Pulmonary artery endothelial cell (primary cell): ENCODE measurements around the gene SPECC1. TPM values are rescaled to one million over a fixed set of nuclear protein-coding genes. Genes with fewer than 3 reads are reported as not detected.
"Not testable (repeated sequence)": the region's sequence is repeated elsewhere in the genome, so short reads cannot be mapped to it uniquely, and the experiment has no call there.

Source experiments
- DNase-seq: peaks from one replicate; pipeline ENCODE4 v3.0.0-alpha.2; 2011; ENCODE audit warnings: low read depth, low spot score
- total RNA-seq: library from RNA; depleted of rRNA; stranded (reverse); fragments of >200 nt; gene quantifications from 2 replicates; pipeline ENCODE4 v1.2.3, GENCODE V29; 2014

The SPECC1 gene
- total RNA-seq, 1 donor from 2014 or later: 1.1 TPM

DNA sequence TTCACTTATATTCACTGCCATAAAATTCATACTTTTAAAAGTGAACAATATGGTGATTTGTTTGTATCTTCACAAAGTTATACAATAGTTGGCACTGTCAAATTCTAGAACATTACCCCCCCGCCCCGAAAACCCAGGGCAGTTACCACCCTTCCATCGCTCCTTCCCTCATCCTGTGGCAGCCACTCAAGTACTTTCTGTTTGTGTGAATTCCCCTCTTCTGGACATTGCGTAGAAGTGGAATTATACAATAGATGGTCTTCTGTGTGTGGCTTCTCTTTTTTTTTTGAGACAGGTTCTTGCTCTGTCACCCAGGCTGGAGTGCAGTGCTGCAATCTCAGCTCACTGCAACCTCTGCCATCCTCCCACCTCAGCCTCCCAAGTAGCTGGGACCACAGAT, 58.6 kb downstream of the SPECC1 start:
- no peak for DNase-seq

DNA sequence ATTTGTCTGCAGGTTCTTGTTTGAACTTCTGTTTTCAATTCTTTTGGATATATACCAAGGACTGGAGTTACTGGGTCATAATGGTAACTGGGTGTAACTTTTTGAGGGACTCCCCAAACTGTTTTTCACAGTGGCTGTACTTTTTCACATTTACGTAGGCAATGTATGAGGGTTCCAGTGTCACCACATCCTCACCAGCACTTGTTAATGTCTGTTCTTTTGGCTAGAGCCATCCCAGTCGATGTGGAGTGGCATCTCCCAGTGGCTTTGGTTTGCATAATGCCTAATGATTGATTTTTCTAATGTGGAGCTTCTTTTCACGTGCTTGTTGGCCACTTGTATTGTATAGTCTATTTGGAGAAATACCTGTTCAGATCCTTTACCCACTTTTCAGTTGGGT, 59.3 kb downstream of the SPECC1 start:
- DNase-seq: no peak

DNA sequence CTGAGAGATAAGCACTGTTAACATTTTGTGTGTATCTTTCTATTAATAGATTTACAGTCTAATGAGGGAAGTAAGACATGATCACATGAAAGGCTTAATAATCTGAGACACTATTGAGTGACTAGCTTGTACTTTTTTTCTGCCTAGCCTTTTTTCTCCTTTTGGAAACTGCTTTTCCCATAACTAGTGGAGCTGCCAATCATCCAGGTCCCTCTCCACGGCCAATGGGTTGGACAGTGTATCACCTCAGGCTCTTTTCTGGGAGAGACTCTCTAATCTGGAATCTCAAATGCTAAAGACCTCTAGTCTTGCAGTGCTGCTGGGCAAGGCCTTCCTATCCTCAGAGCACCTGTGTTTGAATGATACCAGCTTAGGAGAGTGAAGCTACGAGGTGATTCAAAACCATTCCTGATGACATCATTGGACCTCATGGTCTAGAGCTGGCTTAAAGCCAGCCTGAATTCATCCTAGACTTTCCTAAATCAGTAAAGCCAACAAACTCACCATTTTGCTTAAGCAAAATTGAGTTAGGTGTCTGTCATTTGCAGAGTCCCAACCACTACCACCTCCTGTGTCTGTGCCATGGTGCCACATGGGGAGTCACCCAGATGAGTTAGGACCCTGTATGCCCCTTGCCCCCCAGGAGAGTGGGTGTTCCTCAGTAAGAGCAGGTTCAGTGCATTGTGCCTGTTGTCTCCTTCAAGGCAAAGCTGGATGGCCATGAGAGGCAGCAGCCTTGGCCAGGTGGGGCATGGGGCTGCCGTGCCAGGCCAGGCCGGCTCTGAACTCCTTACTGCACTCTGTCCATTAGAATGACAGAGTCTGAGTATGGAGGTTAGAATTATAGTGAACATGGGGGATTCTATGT, 62.9 kb downstream of the SPECC1 start:
- no peak for DNase-seq

DNA sequence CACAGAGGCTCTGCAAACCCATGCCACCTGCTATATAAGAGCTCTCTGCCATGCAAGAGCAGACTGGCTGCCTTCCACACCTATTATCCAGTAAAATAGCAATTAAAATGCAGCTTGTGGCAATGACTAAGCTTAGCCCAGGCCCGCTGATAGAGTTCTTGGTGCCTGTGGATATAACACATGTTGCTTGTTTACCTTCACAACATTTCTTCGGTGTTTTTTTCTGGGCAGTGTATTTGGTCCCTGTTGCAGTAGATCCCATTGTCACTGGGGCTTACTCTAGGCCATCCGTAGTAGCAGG, 63.5 kb downstream of the SPECC1 start:
- DNase-seq: no peak

DNA sequence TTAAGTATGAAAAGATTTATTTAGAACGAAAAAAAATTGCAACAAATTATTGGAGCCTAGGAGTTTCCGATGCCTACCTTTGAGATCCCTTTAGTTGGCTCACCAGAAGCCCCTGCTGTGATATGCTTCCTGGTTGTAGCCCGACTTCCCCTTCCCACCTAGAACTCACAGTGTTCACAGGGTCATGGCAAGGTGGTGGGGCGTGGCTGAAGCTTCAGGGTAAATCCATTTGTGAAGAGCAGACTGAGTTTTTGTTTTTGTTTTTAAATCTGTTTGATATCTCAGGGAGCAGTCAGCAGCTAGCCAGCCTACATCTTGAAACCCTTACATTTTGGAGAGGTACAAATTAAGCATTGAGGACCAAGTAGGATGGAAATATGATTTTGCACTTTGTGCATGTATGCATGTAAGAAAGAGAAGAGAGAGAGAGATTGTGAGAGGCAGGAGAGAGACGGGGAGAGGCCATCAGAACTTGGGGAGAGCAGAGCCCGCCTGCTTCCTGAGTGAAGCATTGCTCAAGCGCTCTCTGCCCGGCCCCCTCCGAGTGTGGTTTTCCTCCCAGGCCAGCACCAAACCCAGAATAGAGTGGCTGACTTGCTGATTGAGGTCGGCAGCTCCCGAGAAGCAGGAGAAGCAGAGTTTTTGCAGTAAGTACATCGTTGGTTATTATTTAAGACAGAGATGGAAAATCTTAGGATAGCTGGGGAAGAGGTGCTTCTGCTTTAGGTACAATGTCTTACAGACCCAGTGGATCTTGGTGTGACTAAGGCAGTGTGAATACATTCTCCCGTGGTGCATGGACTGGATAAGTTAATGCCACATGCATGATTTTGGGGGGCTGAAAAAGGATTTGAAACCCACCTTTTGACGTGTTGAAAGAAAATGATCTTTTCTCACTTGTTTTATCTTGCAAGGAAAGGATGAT, 64.2 kb downstream of the SPECC1 start:
- no peak for DNase-seq

DNA sequence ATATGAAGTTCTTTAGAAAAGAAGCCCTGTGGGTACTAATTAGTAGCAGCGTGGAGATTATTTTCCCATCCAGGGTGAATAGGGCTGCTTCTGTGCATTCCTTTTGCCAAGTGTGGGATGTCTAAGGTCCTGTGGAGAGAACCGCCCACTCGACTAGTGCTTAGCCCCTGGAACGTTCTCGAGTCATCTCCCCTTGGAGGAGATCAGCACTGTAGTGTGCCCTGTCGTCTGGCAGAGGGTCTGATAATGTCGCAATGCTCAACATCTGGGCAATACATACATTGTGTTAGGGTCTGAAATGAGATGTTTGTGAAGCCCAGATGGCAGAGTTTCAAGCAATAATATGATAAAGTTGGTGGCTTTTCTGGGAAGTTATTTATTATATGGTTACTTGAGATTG, 64.8 kb downstream of the SPECC1 start:
- no peak for DNase-seq

DNA sequence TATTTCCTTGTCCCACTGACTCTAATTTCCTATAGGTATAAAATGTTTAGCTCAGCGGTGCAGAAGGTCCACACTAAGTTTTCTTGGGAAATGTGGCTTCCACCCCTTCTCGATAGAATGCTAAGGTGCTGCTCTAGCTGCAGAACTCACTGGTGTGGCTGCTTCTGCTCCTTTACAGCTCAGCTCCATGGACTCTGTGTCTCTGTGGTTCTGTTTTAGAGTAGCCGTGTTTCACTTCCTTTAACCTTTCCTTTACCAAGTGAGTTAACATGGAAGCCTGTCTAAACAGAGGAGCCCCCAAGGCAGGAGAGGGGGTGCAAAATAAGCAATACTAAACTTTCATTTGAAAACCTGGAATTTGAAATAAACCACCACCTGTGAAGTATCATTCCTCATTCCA, 65.3 kb downstream of the SPECC1 start:
- DNase-seq: no peak

DNA sequence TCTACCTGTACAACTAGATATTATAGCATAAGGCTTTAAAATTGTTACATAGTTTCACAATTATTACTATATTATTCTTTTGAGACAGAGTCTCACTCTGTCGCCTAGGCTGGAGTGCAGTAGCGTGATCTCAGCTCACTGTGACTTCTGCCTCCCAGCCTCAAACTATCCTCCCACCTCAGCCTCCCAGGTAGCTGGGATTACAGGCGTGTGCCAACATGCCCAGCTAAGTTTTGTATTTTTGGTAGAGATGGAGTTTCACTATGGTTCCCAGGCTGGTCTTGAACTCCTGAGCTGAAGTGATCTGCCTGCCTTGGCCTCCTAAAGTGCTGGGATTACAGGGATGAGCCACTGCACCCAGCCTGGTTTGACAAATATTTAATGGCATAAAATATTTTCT, 67.0 kb downstream of the SPECC1 start:
- not testable (repeated sequence) for DNase-seq

DNA sequence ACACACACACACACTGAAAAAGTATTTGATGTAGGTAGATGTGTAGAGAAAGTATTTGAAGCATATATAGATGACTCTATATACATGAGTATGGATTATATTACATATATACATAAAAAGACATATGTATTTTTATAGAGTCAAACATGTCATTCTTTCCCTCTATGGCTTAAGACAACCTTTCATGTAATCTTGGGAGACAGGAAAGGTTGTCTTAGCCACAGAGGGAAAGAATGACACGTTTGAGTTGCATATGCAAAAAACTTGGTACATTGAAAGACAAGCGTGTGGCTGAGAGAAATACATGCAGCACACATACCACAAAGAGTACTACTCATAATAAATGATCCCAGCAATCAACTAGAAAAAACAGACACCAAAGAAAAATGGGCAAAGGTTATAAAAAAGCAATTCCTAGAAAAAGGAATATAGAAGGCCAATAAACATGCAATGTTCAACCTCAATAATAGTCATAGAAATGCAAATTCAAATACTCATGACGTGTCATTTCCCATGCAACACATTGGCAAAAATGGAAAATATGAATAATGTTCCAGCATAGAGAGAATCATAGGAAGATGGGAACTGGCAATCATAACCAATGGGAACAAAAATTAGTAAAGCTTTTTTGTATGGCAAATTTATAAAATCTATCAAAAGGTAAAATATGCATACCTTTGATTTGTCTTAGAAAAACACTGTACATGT, 69.0 kb downstream of the SPECC1 start:
- DNase-seq: no peak

DNA sequence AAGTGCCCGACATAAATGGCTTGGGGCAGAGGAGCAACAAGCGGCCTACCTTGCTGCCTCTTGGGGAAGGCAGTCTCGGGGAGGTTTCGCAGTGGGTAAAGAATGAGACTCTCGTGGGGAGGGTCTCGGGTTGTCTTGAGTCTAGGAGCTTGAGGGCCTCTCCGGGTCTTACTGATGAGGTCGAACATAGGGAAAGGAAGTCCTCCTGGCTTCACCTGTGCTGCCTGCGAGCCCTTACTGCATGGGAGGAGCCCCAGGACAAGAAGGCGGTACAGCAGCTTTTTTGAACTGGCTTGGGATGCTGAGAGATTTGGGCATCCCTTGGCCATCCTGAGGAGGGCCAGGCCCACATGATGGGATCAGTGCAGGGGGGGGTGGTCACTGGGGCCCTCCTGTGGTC, 71.4 kb downstream of the SPECC1 start:
- no peak for DNase-seq

DNA sequence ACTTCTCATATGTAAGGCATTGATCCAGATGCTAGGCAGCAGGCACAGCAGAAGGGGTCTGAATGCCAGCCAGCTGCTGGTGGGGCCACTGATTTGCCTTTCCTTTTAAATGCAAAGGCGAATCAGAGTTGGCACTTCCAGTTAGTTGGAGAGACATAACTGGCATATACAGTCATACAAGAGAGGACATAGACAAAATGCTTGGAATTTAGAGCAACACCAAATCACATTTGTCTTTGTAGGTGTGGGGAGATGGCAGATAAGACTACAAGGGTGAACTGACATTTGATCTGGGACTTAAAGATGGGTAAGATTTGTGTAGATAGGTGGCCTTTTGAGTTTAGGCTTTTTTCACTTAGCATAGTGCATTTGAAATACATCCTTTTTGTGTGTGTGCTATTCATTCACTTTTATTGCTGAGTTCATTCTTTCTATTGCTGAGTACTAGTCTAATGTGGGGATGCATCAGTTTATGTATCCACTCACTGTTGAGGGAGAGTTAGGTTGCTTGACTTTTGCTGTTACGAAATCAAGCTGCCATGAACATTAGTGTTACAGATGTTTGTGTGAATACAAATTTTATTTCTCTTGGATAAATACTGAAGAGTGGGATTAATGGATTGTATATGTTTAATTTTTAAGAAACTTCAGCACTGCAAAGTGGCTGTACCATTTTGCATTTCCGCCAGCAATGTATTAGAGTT, 74.1 kb downstream of the SPECC1 start:
- DNase-seq: no peak

DNA sequence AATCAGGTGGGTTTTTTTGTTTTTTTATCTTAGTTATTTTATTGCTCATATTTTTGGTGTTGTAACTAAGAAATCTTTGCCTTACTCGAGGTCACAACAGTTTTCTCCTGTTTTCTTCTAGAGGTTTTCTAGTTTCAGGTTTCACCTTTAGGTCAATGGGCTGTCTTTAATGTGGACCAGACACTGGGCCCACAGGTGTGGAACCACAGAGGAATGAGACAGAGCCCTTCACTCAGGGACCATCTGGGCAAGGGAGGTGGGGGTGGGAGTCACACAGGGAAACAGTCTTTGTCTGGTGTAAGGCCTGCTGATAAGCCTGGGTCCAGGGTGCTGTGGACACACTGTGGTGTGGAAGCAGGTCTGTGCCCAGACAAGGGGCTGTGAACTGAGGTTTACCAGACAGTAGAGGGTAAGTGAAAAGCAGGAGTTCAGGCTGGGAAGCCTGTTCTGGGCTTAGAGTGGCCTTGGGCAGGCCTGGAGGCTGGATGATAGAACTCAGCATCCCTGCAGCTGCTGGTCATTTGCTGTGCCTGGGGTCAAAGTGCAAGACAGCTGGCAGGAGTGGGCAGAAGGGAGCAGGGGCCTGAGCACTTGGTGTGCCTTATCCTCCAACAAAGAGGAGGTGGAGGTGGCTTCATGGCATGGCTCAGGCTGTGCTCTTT, 75.6 kb downstream of the SPECC1 start:
- DNase-seq: no peak

DNA sequence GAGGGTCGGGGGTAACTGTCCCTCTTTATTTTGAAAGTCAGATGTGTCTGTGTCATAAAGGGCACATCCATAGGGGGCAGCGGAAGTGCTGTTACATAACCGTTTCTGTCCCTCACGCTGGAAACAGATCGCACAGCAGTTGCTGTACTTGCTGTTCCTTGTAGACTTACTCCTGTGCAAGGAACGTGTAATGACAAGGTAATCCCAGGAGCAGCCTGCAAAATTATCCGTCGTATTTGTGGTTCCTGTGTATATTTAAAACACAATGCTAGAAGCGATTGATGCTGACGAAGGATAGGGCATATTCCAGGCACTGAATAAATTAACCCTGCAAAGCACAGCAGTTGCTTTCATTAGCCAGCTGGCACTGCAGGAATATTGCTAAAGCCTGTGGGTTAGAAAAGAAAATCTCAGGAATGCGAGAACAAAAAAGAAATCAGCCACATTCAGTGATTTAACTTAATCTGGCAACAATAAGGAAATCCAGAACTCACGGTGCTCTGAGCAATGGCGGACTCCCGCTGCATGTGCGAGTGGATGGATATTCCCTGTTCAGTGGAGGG, 76.2 kb downstream of the SPECC1 start:
- no peak for DNase-seq

DNA sequence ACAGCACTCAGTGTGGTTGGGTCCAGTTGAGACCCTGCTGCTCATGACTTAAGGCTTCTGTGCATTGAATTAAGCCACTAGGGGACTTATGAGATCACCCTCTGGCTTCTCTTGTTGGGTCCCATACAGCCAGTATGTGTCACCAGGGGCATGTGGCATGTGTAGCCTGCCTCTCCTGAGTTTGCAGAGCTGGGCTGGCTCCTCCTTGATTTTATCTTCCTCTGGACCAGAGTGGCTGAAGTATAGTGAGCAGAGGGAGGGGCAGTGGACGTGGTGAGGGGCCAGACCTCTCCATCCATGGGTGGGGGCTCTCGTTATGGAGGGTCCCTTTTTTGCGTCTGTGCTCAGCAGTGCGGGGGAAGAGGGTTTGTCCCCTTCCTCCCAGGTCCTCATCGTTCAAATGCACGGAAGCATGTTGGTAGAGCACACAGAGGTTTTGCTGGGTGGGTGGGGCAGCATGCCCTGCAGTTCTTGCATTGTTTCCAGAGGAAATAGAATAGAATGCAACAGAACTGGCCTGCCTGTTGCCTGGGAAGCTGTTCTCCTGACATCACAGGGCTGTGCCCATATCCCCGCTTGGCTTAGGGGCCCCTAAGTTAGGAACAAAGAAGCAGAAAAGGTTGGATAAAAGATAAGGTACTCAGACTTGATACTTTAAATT, 77.4 kb downstream of the SPECC1 start:
- DNase-seq: no peak

DNA sequence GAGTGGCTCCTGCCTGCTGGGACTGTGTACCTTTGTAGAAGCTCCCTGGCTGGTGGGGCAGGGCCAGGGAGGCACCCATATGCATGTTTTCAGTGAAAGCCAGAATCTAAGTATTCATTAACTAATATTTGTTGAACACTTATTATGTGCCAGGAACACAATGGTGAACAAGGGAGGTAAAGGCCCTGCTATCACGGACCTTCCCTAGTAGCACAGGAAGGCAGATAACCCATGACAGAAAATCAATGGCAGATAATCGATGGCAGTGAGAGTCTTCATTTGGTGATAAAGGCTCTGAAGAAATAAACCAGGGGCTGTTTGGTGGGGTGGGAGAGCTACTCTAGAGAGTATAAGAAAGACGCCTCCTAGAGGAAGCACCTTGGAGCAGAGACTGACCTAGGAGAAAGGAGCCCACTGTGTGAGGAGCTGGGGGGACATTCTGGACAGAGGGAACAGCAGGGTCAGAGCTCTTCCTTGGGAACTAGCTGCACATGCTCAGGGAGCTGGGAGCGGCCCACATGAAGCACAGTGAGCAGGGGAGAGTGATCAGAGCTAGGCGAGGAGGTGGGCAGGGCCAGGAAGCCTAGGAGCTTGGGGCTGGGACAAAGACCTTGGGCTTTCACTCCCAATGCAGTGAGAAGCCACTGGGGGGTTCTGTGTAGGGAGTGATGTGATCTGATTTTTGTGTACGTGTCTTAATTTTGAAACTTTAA, 78.5 kb downstream of the SPECC1 start:
- no peak for DNase-seq

DNA sequence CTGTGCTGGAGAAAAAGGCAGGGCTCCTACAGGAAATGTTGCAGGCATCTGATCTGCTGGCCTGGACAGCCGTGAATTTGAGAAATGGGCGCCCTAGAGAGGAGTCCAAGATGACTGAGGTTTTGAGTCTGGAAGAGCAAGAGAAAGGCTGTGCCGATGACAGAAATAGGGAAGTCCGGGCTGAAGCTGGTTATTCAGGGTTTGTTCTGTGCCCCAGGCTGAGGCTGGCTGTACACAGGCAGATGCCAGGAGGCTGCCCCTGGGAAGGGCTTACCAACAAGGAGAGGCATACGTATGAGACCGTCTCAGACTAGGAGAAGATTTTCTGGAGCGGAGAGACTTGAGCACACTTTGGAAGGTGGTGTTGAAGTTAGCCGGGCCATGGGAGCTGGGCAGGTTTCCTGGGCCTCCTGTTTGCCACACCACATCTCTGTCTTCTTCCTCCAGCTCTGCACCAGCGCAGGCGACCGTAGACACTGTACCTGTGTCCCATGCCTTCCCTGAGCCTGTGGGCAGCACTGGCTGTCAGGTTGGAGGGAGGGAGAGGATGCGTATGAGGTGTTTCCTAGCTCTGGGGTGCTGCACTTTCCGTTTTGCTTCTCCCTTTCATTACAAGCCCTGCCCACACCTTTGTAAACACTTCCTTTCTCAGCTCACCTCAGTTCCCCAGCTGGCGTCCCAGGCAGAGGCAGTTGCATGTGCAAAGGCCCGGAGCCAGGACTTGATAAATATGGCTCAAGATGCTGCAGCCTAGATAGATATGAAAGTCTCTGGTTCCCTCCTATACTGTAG, 80.8 kb downstream of the SPECC1 start:
- no peak for DNase-seq

DNA sequence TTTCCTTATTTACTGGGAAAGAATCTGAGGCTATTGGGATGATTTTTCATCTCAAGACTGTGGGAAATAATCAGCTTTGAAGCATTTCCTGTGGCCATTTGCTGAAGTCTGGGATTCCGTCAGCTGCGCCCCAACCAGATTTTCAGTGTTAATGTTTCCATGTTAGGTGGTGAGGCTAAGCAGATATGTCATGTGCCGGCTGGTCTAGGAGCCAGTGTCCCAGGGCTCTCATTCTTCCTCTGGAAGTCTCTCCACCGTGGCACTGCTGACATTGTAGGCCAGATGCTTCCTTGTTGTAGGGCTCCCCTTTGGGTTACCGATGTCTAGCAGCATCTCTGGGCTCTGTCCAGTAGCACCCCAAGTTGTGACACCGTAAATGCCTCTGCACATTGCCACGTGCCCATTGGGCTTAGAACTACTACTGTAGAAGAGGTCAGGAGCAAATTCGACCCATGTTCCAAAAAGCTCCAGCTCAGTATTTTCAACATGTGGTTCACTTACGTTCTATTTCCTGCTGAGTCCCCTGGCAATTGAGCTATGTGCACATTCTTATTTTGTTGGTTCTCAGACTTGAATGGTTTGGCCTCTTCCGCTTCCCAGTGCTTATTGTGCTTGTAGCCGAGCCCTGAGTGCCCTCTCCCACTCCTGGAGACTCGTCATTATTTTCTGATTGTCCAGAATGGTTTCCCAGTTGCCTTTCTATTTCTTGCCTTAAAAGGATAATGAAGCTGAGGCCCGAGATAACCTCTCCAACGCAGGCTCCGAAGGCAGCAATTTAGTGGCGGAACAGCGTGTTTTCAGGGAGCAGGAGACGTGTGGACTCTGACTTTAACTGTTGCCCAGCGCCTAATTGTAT, 82.2 kb downstream of the SPECC1 start:
- DNase-seq: no peak
